HG03354 (cell line): ENCODE measurements around the gene SRGAP3.
"Not testable (repeated sequence)": the region's sequence is repeated elsewhere in the genome, so short reads cannot be mapped to it uniquely, and the experiment has no call there.

ENCODE experiments used
- ATAC-seq: cut with Tn5 transposase; IDR thresholded peaks from one replicate; pipeline ENCODE4 v1.9.1; 2021; ENCODE audit warnings: mild to moderate bottlenecking; ENCODE audit not compliant: unreplicated experiment, poor library complexity, severe bottlenecking

SRGAP3 gene

DNA sequence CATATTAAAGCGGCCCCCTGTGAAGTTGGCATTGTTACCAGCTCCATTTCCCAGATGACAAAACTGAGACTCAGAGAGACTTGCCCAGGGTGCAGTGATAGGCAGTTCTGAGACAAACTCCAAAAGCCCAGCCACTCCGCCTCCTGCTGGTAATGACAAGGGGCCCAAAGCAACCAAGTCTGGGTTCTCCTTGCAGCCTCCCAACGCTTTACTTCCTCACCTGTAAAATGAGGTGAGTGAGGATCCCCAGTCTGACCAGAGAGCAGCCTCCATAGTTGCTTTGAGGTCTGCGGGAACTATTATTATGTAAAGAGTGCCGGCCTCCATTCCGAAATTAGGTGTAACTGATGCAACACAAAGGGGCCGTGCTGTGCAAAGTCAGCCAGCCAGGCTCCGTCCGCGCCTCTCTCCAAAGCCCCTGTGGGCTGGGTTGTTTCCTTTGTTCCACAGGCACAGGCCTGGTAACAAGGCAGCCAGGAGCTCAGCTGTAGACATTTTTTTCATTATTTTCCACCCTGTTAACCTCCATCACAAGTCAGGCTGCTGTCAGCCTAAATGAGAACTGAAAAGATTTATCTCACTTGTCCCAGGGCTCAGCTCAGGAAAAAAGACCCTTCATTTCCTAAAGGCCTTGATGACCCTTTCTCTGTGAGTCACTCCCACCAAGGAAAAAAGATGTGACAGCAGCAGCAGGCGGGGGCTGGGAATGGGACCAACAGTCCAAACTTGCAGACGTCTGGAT is 147.0 kb downstream of the SRGAP3 start:
- ATAC-seq: no peak

DNA sequence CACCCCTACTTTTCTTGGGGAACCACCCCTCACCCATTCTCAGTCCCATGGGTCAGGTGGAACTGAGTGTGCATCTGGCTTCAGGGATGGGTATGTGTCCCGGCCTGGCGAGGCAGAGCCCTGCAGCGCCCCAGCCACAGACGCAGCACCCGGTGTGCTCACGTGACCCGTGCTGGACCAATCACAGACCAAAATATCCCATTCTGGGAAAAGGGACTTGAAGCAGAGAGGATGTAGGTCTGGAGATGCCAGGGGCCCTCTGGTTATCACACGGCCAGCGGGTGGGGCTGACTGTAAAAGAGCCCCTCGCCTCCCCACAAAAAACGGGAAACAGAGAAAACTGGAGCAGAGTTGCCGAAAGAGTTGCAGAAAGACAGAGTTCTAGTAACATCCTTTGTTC is 148.2 kb downstream of the SRGAP3 start:
- ATAC-seq: no peak

DNA sequence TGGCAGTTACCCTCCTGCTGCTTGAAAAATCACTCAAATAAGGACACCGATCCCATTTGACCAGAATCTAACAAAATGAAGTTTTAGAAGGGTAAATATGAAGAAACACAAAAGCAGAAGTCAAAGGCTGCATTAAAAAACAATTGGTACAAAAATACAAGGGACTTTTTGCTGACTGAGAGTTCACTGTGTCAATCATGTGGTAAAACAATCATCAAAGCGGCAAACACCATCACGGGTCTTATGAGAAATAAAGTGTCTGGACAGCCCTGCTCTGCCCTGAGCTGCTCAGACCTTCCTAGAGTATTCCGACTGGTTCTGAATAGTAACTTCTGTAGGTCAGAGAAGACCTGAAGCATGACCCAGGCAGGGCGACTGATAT is 148.9 kb downstream of the SRGAP3 start:
- ATAC-seq: no peak

GRCh38 chr3:9099702-9100512 is 149.5 kb downstream of the SRGAP3 start:
- ATAC-seq: no peak

DNA sequence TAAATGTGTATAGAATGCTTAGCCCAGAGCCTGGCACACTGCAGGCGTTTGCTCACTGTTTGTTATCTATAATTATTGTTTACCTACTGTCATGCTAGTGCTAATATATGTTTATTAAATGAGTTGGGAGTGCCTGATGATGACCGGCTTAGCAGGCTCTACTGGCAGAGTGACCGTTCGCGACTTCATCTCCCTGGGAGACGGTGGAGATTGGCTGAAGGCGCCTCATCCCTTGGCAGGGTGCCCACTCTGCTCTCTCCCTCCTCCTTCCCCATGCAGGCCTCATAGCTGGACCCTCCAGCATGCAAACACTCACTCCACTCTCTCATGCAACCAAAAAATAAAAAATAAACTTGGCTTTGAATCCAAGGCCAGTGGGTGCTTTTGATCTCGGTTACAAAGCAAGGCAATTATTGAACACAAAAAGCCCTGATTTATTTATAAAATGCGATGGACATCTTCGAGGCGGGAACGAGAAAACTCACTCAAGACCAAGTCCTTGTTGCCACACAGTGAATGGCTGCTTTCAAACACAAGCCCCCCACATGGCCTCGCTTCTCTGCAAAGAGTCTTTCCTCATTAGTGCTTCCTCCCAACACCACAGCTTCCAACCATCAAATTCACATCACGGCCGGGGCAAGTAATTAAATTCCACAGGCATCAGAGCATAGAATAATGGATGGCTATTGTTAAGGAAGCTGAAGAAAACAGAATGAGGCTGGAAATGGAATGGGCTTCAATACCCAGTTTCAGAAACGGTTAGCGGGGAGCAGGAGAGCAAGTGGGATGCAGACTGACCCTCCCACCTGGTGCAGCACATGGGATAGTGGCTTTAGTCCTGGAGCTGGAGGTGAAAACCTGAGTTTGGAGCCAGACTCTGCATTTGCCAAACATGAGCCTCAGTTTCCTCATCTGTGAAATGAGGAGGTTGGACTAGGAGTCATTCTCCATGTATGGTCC is 150.4 kb downstream of the SRGAP3 start:
- no peak for ATAC-seq

DNA sequence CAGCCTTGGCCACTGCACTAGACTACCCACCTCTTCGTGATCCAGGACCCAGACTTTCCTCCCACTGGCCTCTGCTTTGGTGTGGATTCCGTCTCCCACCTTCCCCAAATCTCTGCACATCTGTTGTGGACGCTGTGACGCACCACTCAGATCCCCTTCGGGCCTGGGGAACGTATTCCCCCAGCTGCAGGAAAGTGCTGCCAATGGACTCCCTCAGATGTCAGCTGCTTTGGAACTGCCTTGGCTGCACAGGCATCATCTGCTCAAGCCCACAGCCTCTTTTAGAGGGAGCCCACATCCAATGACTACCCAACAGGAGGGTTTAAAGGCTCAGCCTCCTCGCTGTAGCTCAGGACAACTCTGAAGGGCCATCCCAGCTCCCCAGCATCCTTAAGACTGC is 152.0 kb downstream of the SRGAP3 start:
- ATAC-seq: no peak

DNA sequence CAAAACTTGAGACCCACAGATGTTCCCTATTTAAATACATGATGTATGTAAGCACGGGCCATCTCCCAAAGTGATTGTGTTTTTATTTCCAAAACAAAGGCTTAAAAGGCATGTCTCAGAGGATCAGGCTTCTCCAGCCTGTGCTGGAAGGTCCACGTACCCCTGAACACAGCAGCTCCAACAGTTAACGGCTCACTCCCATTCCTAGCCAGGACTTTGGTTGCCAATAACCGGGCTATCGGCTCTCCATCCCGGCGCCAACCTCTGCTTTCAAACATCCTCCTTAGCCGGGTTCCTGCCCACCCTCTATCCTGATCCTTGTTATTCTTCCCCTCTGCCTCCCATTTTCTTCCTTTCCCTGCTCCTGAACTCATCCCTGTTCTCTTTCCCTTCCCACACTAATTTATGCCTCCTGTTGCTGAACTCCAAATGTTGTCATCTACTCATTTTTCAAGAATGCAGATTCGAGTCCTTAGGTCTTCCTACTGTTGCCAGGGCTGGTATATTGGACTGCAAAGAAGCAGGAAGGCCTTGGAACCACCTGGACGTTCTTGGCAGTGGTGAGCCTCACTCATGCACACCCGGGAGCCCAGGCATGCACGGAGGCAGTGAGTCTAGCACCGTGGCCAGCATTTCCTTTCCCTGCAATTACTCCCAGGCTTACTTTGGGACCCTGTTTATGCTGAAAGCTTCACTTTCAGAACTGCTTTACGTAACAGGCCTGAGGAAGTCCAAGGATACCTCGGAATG is 157.8 kb downstream of the SRGAP3 start:
- no peak for ATAC-seq

DNA sequence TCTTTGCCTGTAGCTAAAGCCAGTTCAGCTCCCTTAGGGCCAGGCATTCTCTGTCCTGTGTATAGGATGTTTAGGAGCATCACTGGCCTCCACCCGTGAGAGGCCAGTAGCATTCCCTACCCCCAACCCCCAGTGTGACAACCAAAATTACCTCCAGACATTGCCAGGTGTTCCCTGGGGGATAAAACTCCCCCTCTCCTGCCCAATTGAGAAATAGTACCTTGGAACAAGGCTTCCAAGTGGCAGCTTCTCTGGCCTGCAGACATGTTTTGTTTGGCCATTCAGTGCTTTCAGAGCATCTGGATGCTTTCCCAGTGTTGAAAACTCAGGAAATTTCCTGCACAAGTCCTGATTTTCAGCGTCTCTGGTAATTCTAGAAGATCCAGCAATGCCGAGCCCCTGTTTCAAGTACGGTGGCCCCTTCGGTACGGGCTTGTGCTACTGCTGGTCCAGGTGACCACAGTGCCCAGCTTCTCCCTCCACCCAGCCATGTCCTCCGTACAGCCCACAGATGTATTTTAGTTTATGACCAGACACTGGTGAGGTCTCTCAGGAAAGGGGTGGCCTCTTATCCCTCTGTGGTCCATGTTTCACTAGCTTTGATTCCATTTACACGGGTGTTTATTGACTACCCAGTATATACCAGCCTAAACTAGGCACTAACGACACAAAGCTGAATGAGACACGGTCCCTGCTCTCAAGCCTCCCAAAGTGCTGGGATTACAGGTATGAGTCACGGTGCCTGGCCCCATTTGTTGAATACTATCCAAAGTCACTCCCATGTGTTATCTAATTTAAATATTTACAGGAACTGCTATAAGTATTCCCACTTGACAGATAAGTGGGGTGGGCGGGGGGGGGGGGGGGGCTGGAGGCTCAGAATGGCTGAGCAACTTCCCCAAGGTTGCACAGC is 160.7 kb downstream of the SRGAP3 start:
- ATAC-seq: no peak

GRCh38 chr3:9087831-9088413 is 161.5 kb downstream of the SRGAP3 start:
- no peak for ATAC-seq

- ATAC-seq: not testable (repeated sequence)
Observed at GRCh38 chr3:9085428-9085827, 164.0 kb downstream of the SRGAP3 start.

DNA sequence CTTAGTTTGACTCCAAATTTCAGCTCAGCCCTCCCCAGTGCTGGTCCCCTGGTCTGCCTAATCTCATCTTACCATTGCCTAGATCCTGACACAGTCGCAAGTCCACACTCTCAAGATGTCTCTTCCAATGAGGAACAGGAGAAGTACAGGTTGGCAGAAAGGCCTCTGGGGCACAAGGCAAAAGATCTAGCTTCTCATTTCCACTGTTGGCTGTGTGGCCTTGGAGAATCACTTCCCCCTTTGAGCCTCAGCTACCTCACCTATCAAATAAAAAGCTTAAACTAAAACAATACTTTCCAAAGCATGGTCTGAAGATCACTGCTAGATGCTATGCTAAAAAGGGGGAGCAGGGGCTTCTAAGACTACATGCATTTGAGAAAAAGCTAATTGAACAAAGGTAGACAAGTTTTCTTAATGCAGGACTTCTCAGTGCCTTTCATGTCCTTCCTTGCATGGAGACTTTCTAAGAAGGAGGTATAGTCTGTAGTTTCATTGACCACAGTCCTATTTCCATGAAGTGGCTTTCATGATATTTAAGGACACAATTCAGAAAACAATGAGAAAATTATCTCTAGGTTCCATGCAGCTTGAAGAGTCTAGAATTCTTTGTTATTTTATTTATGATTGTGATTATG is 168.1 kb downstream of the SRGAP3 start:
- ATAC-seq: no peak

- ATAC-seq: no peak
Observed at GRCh38 chr3:9080163-9080562, 169.3 kb downstream of the SRGAP3 start.

- no peak for ATAC-seq
Observed at GRCh38 chr3:9079676-9080075, 169.8 kb downstream of the SRGAP3 start.

GRCh38 chr3:9078561-9079240 is 170.7 kb downstream of the SRGAP3 start:
- no peak for ATAC-seq

GRCh38 chr3:9077029-9077428 is 172.4 kb downstream of the SRGAP3 start:
- ATAC-seq: no peak

DNA sequence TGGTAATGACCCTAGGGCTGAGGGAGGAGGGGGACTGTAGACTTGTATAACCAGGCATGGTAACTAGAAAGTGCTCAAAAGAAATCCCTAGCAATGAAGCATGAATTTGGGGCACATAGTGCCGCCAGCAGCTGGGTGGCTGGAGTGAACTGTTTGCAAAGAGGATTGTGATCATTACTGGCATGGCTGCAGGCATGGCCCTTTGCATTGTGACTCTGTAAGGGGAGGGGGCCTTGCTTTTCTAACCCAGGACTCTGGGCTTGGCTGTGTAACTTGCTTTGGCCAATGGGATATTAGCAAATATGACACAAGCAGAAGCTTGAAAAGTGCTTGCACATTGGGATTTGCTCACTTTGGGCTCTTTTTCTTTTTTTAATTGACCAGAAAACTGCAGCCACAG is 173.7 kb downstream of the SRGAP3 start:
- ATAC-seq: no peak

DNA sequence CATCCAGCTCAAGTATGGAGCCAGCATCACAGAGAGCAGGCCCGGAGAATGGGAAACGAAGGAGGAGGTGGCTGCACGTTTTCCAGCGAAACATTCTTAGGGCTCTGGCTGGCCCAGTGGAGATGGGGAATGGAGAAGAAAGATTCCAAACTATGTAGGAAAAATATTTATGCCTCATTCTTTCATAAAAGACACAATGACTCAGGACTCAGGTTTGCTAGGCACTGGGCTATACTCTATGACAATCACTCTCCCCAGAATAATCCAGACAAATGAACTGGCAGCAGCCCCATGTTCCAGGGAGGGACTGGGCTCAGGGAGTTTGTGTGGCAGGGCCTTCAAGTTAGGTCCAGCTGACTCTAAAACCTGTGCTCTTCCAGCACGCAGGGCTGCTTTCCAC is 175.4 kb downstream of the SRGAP3 start:
- no peak for ATAC-seq
